ENCODE results near the gene JAGN1.
"Not testable (repeated sequence)": the region's sequence is repeated elsewhere in the genome, so short reads cannot be mapped to it uniquely, and the experiment has no call there.

Gene JAGN1

GRCh38 chr3:9932843-9933560 lies 42.6 kb downstream of the JAGN1 start:
- Histone ChIP-seq H3K9ac (ENCODE audit: low read depth, low read length) (peak overlapping the region; percentile 88; the same call in 1 of the 2 replicates), H3K27me3 (ENCODE audit: insufficient read depth, low read length) (peaks cover 9% of the 10 kb centered on the region; the same call in 1 of the 2 replicates), H3K4me1 (ENCODE audit: insufficient read depth, low read length) (peaks cover 3% of the 10 kb centered on the region; the same call in 1 of the 2 replicates), H3K4me3 (ENCODE audit: low read length) (peak overlapping the region; percentile 89), H3K9me3 (ENCODE audit: insufficient read depth, low read depth, low read length) (no peaks in the 10 kb centered on the region), H3K27ac (ENCODE audit: low read length) (no peak overlapping the region), H3K36me3 (ENCODE audit: insufficient read depth, low read depth, low read length) (peaks cover 9% of the 10 kb centered on the region)

- peak within 1 kb of the TSS; percentile 88 for H3K9ac ChIP-seq (ENCODE audit: low read depth, low read length)
- H3K27ac ChIP-seq (ENCODE audit: low read length) = peak within 1 kb of the TSS; percentile 93
- peak within 1 kb of the TSS; percentile 89 for H3K4me3 ChIP-seq (ENCODE audit: low read length)
- H3K9me3 ChIP-seq (ENCODE audit: insufficient read depth, low read depth, low read length) = no peaks in the 10 kb centered on the region
- peaks cover 9% of the 10 kb centered on the region; the same call in 1 of the 2 replicates for H3K27me3 ChIP-seq (ENCODE audit: insufficient read depth, low read length)
- peaks cover 9% of the 10 kb centered on the region for H3K36me3 ChIP-seq (ENCODE audit: insufficient read depth, low read depth, low read length)
- peaks cover 3% of the 10 kb centered on the region; the same call in 1 of the 2 replicates for H3K4me1 ChIP-seq (ENCODE audit: insufficient read depth, low read length)
Measured at GRCh38 chr3:9933561-9934234, 43.3 kb downstream of the JAGN1 start, which contains the start of gene CRELD1. Gene CRELD1 (plus strand): TSS chr3:9933834. CDS start chr3:9934439, 605 bp downstream.

- H3K27ac ChIP-seq (ENCODE audit: low read length) = peak overlapping the region; percentile 93
- peaks cover 9% of the 10 kb centered on the region; the same call in 1 of the 2 replicates for H3K27me3 ChIP-seq (ENCODE audit: insufficient read depth, low read length)
- peaks cover 9% of the 10 kb centered on the region for H3K36me3 ChIP-seq (ENCODE audit: insufficient read depth, low read depth, low read length)
Measured at GRCh38 chr3:9934235-9934621, 43.8 kb downstream of the JAGN1 start.

GRCh38 chr3:9934993-9935392 lies 44.6 kb downstream of the JAGN1 start:
- peaks cover 3% of the 10 kb centered on the region; the same call in 1 of the 2 replicates for H3K4me1 ChIP-seq (ENCODE audit: insufficient read depth, low read length)
- no peaks in the 10 kb centered on the region for H3K9me3 ChIP-seq (ENCODE audit: insufficient read depth, low read depth, low read length)
- no peak overlapping the region for H3K4me3 ChIP-seq (ENCODE audit: low read length)
- H3K36me3 ChIP-seq (ENCODE audit: insufficient read depth, low read depth, low read length) = peaks cover 9% of the 10 kb centered on the region
- H3K27me3 ChIP-seq (ENCODE audit: insufficient read depth, low read length) = peaks cover 9% of the 10 kb centered on the region; the same call in 1 of the 2 replicates
- no peak overlapping the region for H3K27ac ChIP-seq (ENCODE audit: low read length)
- H3K9ac ChIP-seq (ENCODE audit: low read depth, low read length) = no peak overlapping the region

More at GRCh38 chr3:9934235-9934621, 43.8 kb downstream of the JAGN1 start:
- Histone ChIP-seq H3K9ac (ENCODE audit: low read depth, low read length) (peak overlapping the region; percentile 88), H3K4me1 (ENCODE audit: insufficient read depth, low read length) (peaks cover 3% of the 10 kb centered on the region; the same call in 1 of the 2 replicates), H3K4me3 (ENCODE audit: low read length) (peak overlapping the region; percentile 89), H3K9me3 (ENCODE audit: insufficient read depth, low read depth, low read length) (no peaks in the 10 kb centered on the region)

- no peak overlapping the region for H3K9ac ChIP-seq (ENCODE audit: low read depth, low read length)
- no peak overlapping the region for H3K4me3 ChIP-seq (ENCODE audit: low read length)
- H3K27ac ChIP-seq (ENCODE audit: low read length) = no peak overlapping the region
- no peaks in the 10 kb centered on the region for H3K9me3 ChIP-seq (ENCODE audit: insufficient read depth, low read depth, low read length)
- H3K36me3 ChIP-seq (ENCODE audit: insufficient read depth, low read depth, low read length) = peaks cover 9% of the 10 kb centered on the region; the same call in 1 of the 2 replicates
- peaks cover 3% of the 10 kb centered on the region; the same call in 1 of the 2 replicates for H3K4me1 ChIP-seq (ENCODE audit: insufficient read depth, low read length)
- H3K27me3 ChIP-seq (ENCODE audit: insufficient read depth, low read length) = peaks cover 9% of the 10 kb centered on the region; the same call in 1 of the 2 replicates
Measured at GRCh38 chr3:9935966-9936510, 45.6 kb downstream of the JAGN1 start.

- Histone ChIP-seq H3K4me1 (ENCODE audit: insufficient read depth, low read length) (peaks cover 3% of the 10 kb centered on the region; the same call in 1 of the 2 replicates), H3K9me3 (ENCODE audit: insufficient read depth, low read depth, low read length) (no peaks in the 10 kb centered on the region), H3K27me3 (ENCODE audit: insufficient read depth, low read length) (no peaks in the 10 kb centered on the region; the same call in 1 of the 2 replicates), H3K27ac (ENCODE audit: low read length) (no peak overlapping the region), H3K4me3 (ENCODE audit: low read length) (no peak overlapping the region), H3K9ac (ENCODE audit: low read depth, low read length) (no peak overlapping the region), H3K36me3 (ENCODE audit: insufficient read depth, low read depth, low read length) (peaks cover 9% of the 10 kb centered on the region; the same call in 1 of the 2 replicates)
Measured at GRCh38 chr3:9937486-9938238, 47.3 kb downstream of the JAGN1 start.

GRCh38 chr3:9938966-9939365 lies 48.6 kb downstream of the JAGN1 start:
- Histone ChIP-seq H3K27ac (ENCODE audit: low read length) (no peak overlapping the region), H3K36me3 (ENCODE audit: insufficient read depth, low read depth, low read length) (peaks cover 9% of the 10 kb centered on the region; the same call in 1 of the 2 replicates), H3K4me1 (ENCODE audit: insufficient read depth, low read length) (peaks cover 3% of the 10 kb centered on the region; the same call in 1 of the 2 replicates), H3K9ac (ENCODE audit: low read depth, low read length) (no peak overlapping the region), H3K4me3 (ENCODE audit: low read length) (no peak overlapping the region), H3K9me3 (ENCODE audit: insufficient read depth, low read depth, low read length) (no peaks in the 10 kb centered on the region), H3K27me3 (ENCODE audit: insufficient read depth, low read length) (no peaks in the 10 kb centered on the region)

- not testable (repeated sequence) for H3K9me3 ChIP-seq (ENCODE audit: insufficient read depth, low read depth, low read length); H3K27ac ChIP-seq (ENCODE audit: low read length); H3K4me1 ChIP-seq (ENCODE audit: insufficient read depth, low read length); H3K4me3 ChIP-seq (ENCODE audit: low read length); H3K36me3 ChIP-seq (ENCODE audit: insufficient read depth, low read depth, low read length); H3K27me3 ChIP-seq (ENCODE audit: insufficient read depth, low read length); H3K9ac ChIP-seq (ENCODE audit: low read depth, low read length)
Measured at GRCh38 chr3:9939906-9940305, 49.5 kb downstream of the JAGN1 start.

GRCh38 chr3:9940746-9941145 lies 50.3 kb downstream of the JAGN1 start:
- H3K4me1 ChIP-seq (ENCODE audit: insufficient read depth, low read length) = no peaks in the 10 kb centered on the region
- H3K36me3 ChIP-seq (ENCODE audit: insufficient read depth, low read depth, low read length) = peaks cover 9% of the 10 kb centered on the region; the same call in 1 of the 2 replicates
- H3K9ac ChIP-seq (ENCODE audit: low read depth, low read length) = no peak overlapping the region
- H3K4me3 ChIP-seq (ENCODE audit: low read length) = no peak overlapping the region
- no peaks in the 10 kb centered on the region for H3K27me3 ChIP-seq (ENCODE audit: insufficient read depth, low read length)
- H3K9me3 ChIP-seq (ENCODE audit: insufficient read depth, low read depth, low read length) = no peaks in the 10 kb centered on the region
- no peak overlapping the region for H3K27ac ChIP-seq (ENCODE audit: low read length)

- Histone ChIP-seq H3K4me3 (ENCODE audit: low read length) (no peak overlapping the region), H3K9me3 (ENCODE audit: insufficient read depth, low read depth, low read length) (no peaks in the 10 kb centered on the region), H3K27me3 (ENCODE audit: insufficient read depth, low read length) (no peaks in the 10 kb centered on the region), H3K36me3 (ENCODE audit: insufficient read depth, low read depth, low read length) (no peaks in the 10 kb centered on the region), H3K9ac (ENCODE audit: low read depth, low read length) (no peak overlapping the region), H3K27ac (ENCODE audit: low read length) (no peak overlapping the region), H3K4me1 (ENCODE audit: insufficient read depth, low read length) (no peaks in the 10 kb centered on the region; the same call in 1 of the 2 replicates)
Measured at GRCh38 chr3:9942164-9942563, 51.8 kb downstream of the JAGN1 start.
